Measurements from ENCODE around the gene CST6.
"Not testable (repeated sequence)": the region's sequence is repeated elsewhere in the genome, so short reads cannot be mapped to it uniquely, and the experiment has no call there.

CST6 gene

DNA sequence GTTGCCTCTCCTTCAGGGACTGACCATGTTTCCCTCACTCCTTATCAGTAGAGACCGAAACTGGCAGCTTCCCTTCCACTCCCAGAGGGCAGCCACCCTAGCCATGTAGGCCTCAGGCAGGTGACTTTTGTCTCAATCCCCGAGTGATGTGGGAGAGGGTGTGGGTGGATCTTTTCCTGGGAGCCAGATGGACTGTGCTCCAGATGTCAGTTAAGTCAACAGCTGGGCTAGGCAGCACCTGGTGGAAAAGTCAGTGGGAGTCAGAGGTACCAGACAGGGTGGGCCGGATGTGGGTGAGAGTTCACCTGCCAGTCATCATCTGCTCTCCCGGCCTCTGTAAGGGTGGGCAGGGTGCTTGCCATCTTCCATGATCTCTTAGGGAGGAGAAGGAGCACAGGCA lies 7.6 kb upstream of the CST6 start:
- H3K4me3 ChIP-seq (replicated peaks; ENCODE audit: low read depth, low read length) = no peak overlapping the region
- DNase-seq (ENCODE audit: low read depth) = no peak
- no peak for TF ChIP-seq CTCF (IDR thresholded peaks at IDR 0.05; ENCODE audit: low read length, missing control alignments)

DNA sequence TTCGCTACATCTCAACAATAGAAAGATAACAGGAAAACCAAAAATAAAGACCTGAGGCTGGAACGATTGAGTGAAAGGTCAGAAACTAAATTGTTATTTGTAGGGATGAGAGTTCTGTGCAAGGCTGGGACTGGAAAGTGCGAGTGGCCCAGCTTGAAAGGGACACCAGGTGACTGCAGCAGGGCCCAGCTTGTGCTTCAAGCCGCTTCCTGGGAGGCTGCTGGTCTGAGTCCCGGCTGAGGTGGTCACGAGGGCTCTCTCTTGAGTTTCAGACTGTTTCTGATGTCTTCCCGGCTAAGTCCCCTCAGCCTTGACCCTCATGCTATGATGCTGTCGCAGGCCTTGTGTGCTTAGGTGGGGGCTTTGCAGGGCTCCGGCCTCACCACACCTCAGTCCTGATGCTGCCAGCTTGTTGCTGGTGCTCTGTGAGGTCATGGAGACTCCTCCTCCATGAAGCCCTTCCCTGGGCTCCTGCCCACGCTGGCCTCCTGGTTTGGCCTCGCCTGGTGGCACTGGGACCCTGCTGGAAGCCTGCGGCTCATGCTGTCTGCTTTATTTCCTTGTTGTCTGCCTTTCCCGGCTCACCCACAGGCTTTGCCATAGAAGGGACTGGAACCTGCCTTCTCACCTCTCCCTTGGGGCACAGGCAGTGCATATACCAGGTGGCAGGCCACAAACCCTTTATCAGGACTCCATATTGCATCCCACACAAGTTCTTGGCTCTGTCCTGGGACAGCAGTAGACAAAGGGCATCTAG lies 5.5 kb upstream of the CST6 start:
- no peak for DNase-seq (ENCODE audit: low read depth)
- no peak for TF ChIP-seq CTCF (IDR thresholded peaks at IDR 0.05; ENCODE audit: low read length, missing control alignments)
- H3K4me3 ChIP-seq (replicated peaks; ENCODE audit: low read depth, low read length) = no peak overlapping the region

DNA sequence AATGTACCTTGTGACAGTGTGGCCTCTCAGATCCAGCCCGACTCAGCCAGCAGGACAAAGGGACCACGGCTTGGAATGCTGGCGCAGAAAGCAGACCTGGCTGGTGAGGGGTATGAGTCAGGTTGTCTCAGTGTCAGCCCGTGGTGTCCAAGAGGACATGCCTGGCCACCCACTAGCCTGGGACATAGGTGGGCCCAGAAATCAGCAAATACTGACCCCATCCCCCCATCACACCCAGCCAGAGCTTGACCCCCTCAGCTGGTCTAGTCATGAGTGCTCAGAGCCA lies 5.0 kb upstream of the CST6 start:
- no peak for DNase-seq (ENCODE audit: low read depth)
- TF ChIP-seq CTCF (IDR thresholded peaks at IDR 0.05; ENCODE audit: low read length, missing control alignments) = no peak

GRCh38 chr11:66007201-66007634 lies 4.6 kb upstream of the CST6 start:
- TF ChIP-seq CTCF (IDR thresholded peaks at IDR 0.05; ENCODE audit: low read length, missing control alignments) = no peak
- DNase-seq (ENCODE audit: low read depth) = no peak
- H3K4me3 ChIP-seq (replicated peaks; ENCODE audit: low read depth, low read length) = no peak overlapping the region

More for the DNA sequence above, 5.0 kb upstream of the CST6 start:
- H3K4me3 ChIP-seq (replicated peaks; ENCODE audit: low read depth, low read length) = no peak overlapping the region

DNA sequence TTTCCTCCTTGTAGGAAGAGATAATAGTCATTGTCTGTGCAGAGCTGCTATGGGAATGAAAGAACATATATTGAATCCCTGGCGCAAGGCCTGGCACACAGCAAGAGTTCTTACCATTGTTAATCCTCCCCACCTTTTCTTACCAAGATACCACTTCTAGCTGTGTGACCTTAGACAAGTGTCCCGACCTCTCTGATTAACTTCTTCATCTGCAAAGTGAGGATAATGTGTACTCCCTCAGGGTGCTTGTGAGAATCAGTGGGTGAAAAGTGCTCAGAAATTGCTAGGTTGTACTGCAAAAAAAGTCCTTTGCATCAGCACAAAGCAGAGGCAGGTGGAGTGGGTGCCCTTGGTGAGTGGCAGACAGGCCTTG lies 3.7 kb upstream of the CST6 start:
- H3K4me3 ChIP-seq (replicated peaks; ENCODE audit: low read depth, low read length) = no peak overlapping the region
- no peak for DNase-seq (ENCODE audit: low read depth)
- TF ChIP-seq CTCF (IDR thresholded peaks at IDR 0.05; ENCODE audit: low read length, missing control alignments) = no peak

DNA sequence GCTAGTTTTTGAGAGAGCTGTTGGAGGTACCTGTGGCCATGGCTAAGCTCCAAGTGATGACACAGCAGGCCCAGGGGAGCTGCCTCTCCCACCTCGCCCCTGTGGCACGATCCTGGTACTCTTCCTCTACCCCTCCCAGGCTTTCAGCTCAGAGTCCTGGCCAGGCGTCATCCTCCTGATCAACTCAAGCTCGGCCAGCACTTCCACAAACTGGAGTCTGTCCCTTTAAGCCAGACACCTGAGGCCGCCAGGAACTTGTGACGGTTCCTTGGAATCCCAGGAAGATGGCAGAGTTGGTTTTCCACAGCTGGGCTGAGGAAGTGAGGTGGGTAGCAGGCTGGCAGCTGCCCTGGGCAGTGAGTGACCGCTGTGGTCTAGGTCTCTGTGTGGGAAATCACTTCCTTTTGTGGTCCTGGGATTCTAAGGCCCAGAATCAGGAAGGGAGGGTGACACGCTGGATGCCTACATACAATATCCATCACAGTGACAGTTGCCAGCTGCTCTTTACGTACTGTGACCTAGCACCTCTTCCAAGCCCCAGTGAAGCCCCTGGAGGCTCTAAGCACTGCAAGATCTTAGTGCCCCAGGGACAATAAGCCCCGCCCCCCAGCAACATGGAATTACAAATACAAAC lies 3.2 kb upstream of the CST6 start:
- no peak for DNase-seq (ENCODE audit: low read depth)
- TF ChIP-seq CTCF (IDR thresholded peaks at IDR 0.05; ENCODE audit: low read length, missing control alignments) = no peak
- H3K4me3 ChIP-seq (replicated peaks; ENCODE audit: low read depth, low read length) = no peak overlapping the region

DNA sequence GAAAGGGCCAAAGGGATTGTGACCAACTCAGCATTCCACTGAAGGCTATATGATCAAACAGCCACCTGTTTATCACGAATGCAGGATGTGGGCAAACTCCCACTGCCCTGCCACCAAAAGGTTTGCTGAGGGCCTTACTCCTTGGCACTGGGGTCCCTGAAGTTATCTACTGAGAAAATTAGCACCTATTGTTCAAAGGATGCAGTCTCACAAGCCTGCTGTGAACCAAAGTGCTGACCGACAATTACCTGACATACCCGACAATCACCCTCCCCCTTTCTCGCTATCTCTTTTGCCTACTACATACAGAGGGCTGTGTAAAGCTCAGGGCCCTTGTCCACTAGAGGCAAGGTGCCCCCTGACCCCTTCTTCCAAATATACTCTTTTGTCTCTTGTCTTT lies 1.8 kb upstream of the CST6 start:
- not testable (repeated sequence) for H3K4me3 ChIP-seq (replicated peaks; ENCODE audit: low read depth, low read length); DNase-seq (ENCODE audit: low read depth)
